ENCODE data around the gene TMEM164.
A peak's percentile ranks its signal among the peaks of the same experiment; 100 is the strongest.
"Not testable (repeated sequence)": the region's sequence is repeated elsewhere in the genome, so short reads cannot be mapped to it uniquely, and the experiment has no call there.

The TMEM164 gene

GRCh38 chrX:110002300-110003166 is at the start of gene TMEM164:
Gene TMEM164 (plus strand): TSS chrX:110003114. CDS start chrX:110003775, 661 bp downstream.
- no peak for DNase-seq (ENCODE audit: low read depth)

- DNase-seq (ENCODE audit: low read depth): peak; percentile 23
Measured at GRCh38 chrX:109954333-109954732, 48.6 kb upstream of the TMEM164 start.

GRCh38 chrX:109954955-109955354 is 48.0 kb upstream of the TMEM164 start:
- DNase-seq (ENCODE audit: low read depth): no peak

- no peak for DNase-seq (ENCODE audit: low read depth)
Measured at GRCh38 chrX:109958266-109958665, 44.6 kb upstream of the TMEM164 start.

- DNase-seq (ENCODE audit: low read depth): no peak
Measured at GRCh38 chrX:109959356-109959871, 43.5 kb upstream of the TMEM164 start.

- no peak for DNase-seq (ENCODE audit: low read depth)
Measured at GRCh38 chrX:109964390-109964789, 38.5 kb upstream of the TMEM164 start.

- DNase-seq (ENCODE audit: low read depth): no peak
Measured at GRCh38 chrX:109966246-109966645, 36.7 kb upstream of the TMEM164 start.

GRCh38 chrX:109967156-109967555 is 35.8 kb upstream of the TMEM164 start:
- no peak for DNase-seq (ENCODE audit: low read depth)

- DNase-seq (ENCODE audit: low read depth): not testable (repeated sequence)
Measured at GRCh38 chrX:109970841-109971240, 32.1 kb upstream of the TMEM164 start.

- no peak for DNase-seq (ENCODE audit: low read depth)
Measured at GRCh38 chrX:109974906-109975655, 27.8 kb upstream of the TMEM164 start.

- not testable (repeated sequence) for DNase-seq (ENCODE audit: low read depth)
Measured at GRCh38 chrX:109985210-109985609, 17.7 kb upstream of the TMEM164 start.

- no peak for DNase-seq (ENCODE audit: low read depth)
Measured at GRCh38 chrX:109987884-109988283, 15.0 kb upstream of the TMEM164 start.

- DNase-seq (ENCODE audit: low read depth): no peak
Measured at GRCh38 chrX:109990582-109991276, 12.2 kb upstream of the TMEM164 start.

- DNase-seq (ENCODE audit: low read depth): no peak
Measured at GRCh38 chrX:109992203-109992602, 10.7 kb upstream of the TMEM164 start.

- DNase-seq (ENCODE audit: low read depth): no peak
Measured at GRCh38 chrX:109995155-109995554, 7.8 kb upstream of the TMEM164 start.

GRCh38 chrX:109997786-109998452 is 5.0 kb upstream of the TMEM164 start:
- no peak for DNase-seq (ENCODE audit: low read depth)

GRCh38 chrX:110000000-110000399 is 2.9 kb upstream of the TMEM164 start:
- DNase-seq (ENCODE audit: low read depth): no peak

- DNase-seq (ENCODE audit: low read depth): no peak
Measured at GRCh38 chrX:110000847-110001713, 1.8 kb upstream of the TMEM164 start.

GRCh38 chrX:110001740-110002299 is 1.1 kb upstream of the TMEM164 start:
- DNase-seq (ENCODE audit: low read depth): no peak
